Fibroblast of lung (primary cell): ENCODE data around the gene ROMO1.

Experiments
- EZH2 ChIP-seq: IDR thresholded peaks from 2 replicates; pipeline ENCODE4 v1.5.1; 2012; ENCODE audit warnings: low read length, control low read depth, mild to moderate bottlenecking; ENCODE audit errors: missing control alignments
- TF ChIP-seq, protein P1 (sequence below), 2 donors: IDR thresholded peaks in 1 of 2; conservative IDR thresholded peaks in 1 of 2; 1 replicate in 1 of 2; 2 replicates in 1 of 2; pipeline ENCODE4 v1.5.1; 2011 to 2012; ENCODE audit warnings: low read length in 2 of 2, control low read depth in 1 of 2, inconsistent platforms in 1 of 2, low read depth in 1 of 2, mild to moderate bottlenecking in 1 of 2

DNA sequence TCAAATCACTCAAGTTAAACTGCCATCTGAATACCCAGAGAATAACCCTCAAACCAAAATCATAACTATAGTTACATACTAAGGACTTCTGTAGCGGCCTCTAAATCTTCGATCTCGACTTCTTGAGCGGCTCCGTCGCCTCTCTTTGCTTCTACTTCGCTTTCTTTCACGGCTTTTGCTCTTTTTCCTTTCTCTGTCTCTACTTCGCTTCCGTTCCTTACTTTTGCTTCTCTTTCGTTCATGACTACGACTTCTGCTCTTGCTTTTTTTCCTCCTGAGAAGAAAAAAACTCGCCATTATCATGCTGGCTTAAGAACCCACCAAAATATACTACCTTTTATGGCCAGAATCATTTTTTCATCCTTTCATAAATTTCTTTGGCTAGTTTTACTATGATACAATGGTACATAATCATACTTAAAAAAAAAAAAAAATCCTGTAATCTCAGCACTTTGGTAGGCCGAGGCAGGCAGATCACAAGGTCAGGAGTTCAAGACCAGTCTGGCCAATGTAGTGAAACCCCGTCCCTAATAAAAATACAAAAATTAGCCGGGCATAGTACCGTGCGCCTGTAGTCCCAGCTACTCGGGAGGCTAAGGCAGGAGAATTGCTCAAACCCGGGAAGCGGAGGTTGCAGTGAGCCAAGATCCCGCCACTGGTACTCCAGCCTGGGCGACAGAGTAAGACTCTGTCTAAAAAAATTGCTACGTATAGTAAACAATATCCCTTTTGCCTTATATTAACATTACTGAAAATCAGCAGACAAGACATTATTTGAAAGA, 32.8 kb downstream of the ROMO1 start:
- TF ChIP-seq, protein P1, sequence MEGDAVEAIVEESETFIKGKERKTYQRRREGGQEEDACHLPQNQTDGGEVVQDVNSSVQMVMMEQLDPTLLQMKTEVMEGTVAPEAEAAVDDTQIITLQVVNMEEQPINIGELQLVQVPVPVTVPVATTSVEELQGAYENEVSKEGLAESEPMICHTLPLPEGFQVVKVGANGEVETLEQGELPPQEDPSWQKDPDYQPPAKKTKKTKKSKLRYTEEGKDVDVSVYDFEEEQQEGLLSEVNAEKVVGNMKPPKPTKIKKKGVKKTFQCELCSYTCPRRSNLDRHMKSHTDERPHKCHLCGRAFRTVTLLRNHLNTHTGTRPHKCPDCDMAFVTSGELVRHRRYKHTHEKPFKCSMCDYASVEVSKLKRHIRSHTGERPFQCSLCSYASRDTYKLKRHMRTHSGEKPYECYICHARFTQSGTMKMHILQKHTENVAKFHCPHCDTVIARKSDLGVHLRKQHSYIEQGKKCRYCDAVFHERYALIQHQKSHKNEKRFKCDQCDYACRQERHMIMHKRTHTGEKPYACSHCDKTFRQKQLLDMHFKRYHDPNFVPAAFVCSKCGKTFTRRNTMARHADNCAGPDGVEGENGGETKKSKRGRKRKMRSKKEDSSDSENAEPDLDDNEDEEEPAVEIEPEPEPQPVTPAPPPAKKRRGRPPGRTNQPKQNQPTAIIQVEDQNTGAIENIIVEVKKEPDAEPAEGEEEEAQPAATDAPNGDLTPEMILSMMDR (conservative IDR thresholded peaks at IDR 0.05 in 1 of 2, IDR thresholded peaks at IDR 0.05 in 1 of 2; ENCODE audit: low read depth in 1 of 2, low read length in 2 of 2), result no peak
- TF ChIP-seq EZH2, result no peak
